K562 (cell line): ENCODE data around the gene SPATA31C1. TPM values are rescaled to one million over a fixed set of nuclear protein-coding genes. Genes with fewer than 3 reads are reported as not detected.

ENCODE experiments used
- CBX5 ChIP-seq: IDR thresholded peaks from 2 replicates; pipeline ENCODE4 v1.6.1; 2014; ENCODE audit warnings: low read depth, borderline replicate concordance
- CHCHD3 ChIP-seq: fragments of 250-450 bp; sonication (Bioruptor Pico); IDR thresholded peaks from 2 replicates; pipeline ENCODE4 v2.1.2; 2022; ENCODE audit warnings: mild to moderate bottlenecking
- CREB3L1 ChIP-seq: fragments of 450-650 bp; IDR thresholded peaks from 2 replicates; pipeline ENCODE4 v1.6.1; 2014; ENCODE audit warnings: low read depth, mild to moderate bottlenecking, moderate library complexity, borderline replicate concordance
- CXXC5 ChIP-seq: fragments of 250-450 bp; sonication (Bioruptor Pico); IDR thresholded peaks from 2 replicates; pipeline ENCODE4 v1.8.0; 2022; ENCODE audit warnings: inconsistent platforms, mild to moderate bottlenecking, moderate library complexity
- ETV5 ChIP-seq: sonication (generic); formaldehyde crosslinking; IDR thresholded peaks from 2 replicates; pipeline ENCODE4 v1.4.0; 2020; ENCODE audit warnings: low read depth, mild to moderate bottlenecking, missing genetic modification reagents
- MAFG ChIP-seq: fragments of 450-650 bp; conservative IDR thresholded peaks from 2 replicates; pipeline ENCODE4 v1.6.1; 2016; ENCODE audit warnings: missing genetic modification characterization, missing compliant biosample characterization
- MEF2A ChIP-seq: IDR thresholded peaks from 2 replicates; pipeline ENCODE4 v1.6.1; 2011; ENCODE audit warnings: low read depth, mild to moderate bottlenecking, low read length, moderate library complexity; ENCODE audit not compliant: control insufficient read depth
- MITF ChIP-seq: IDR thresholded peaks from 2 replicates; pipeline ENCODE4 v1.6.1; 2014; ENCODE audit warnings: antibody characterized with exemption
- MYBL2 ChIP-seq, 2 experiments: fragments of 450-650 bp in 1 of 2; sonication (generic) in 1 of 2; formaldehyde crosslinking in 1 of 2; IDR thresholded peaks; 2 replicates each; pipeline versions ENCODE4 v1.6.1 to v1.8.1; 2017 to 2022; ENCODE audit warnings: borderline replicate concordance in 1 of 2, inconsistent platforms in 1 of 2, low read depth in 1 of 2, mild to moderate bottlenecking in 1 of 2, missing genetic modification reagents in 1 of 2, moderate library complexity in 1 of 2
- MYC ChIP-seq, 2 experiments: fragments of 250-450 bp in 1 of 2; sonication (Bioruptor Pico) in 1 of 2; IDR thresholded peaks; 2 replicates each; pipeline versions ENCODE4 v1.5.1 to v1.6.1; 2012 to 2021; ENCODE audit warnings: low read depth in 2 of 2, borderline replicate concordance in 1 of 2, improper control_type of control experiment in 1 of 2, low read length in 1 of 2, mild to moderate bottlenecking in 1 of 2, moderate library complexity in 1 of 2
- NFIC ChIP-seq: fragments of 450-650 bp; IDR thresholded peaks from 2 replicates; pipeline ENCODE4 v1.6.1; 2017; ENCODE audit warnings: mild to moderate bottlenecking, inconsistent platforms
- ZBTB26 ChIP-seq: fragments of 450-650 bp; formaldehyde crosslinking; IDR thresholded peaks from 2 replicates; pipeline ENCODE4 v1.4.0; 2022; ENCODE audit warnings: missing genetic modification characterization
- ZNF146 ChIP-seq: IDR thresholded peaks from one replicate; pipeline ENCODE4 v1.6.1; 2018; ENCODE audit warnings: missing compliant biosample characterization; ENCODE audit not compliant: unreplicated experiment
- ZNF398 ChIP-seq: fragments of 250-450 bp; sonication (Bioruptor Pico); IDR thresholded peaks from 2 replicates; pipeline ENCODE4 v1.8.0; 2021; ENCODE audit warnings: moderate library complexity, mild to moderate bottlenecking, inconsistent platforms
- ZNF507 ChIP-seq: conservative IDR thresholded peaks from 2 replicates; pipeline ENCODE4 v1.6.1; 2017; ENCODE audit warnings: missing genetic modification characterization, missing compliant biosample characterization
- polyA plus RNA-seq, 8 experiments: library from polyadenylated mRNA; depleted of rRNA in 4 of 8; stranded (reverse) in 5 of 8; unstranded in 3 of 8; fragments of >200 nt; fragmentation: Nextera tagmentation in 2 of 8; fragmentation: Illumina TruSeq in 1 of 8; extraction: Ambion mirVana in 2 of 8; extraction: Trizol in 1 of 8; gene quantifications; 2 replicates each; pipeline versions ENCODE4 v1.2.1 to v1.2.3, GENCODE V29; 2011 to 2014; ENCODE audit warnings: inconsistent platforms in 1 of 8, missing spikeins in 1 of 8
- total RNA-seq, 7 experiments: library from RNA; depleted of rRNA in 6 of 7; stranded (reverse); fragments of >200 nt in 6 of 7; fragmentation: Illumina TruSeq in 2 of 7; extraction: Trizol in 2 of 7; gene quantifications; 2 replicates each; pipeline versions ENCODE4 v1.2.1 to v1.2.3, GENCODE V29; 2011 to 2021; ENCODE audit warnings: low replicate concordance in 1 of 7
- TF ChIP-seq, protein P1 (sequence below): fragments of 450-650 bp; formaldehyde crosslinking; IDR thresholded peaks from 2 replicates; pipeline ENCODE4 v1.4.0; 2020; ENCODE audit warnings: mild to moderate bottlenecking, moderate library complexity

The SPATA31C1 gene
- total and polyA plus RNA-seq, 9 of the 15 experiments (the other 6 are each of a cell fraction or from before 2014, with no cell fraction given), result 0.03 to 0.15 (median 0.05) TPM; not detected in 3

- TF ChIP-seq MYC (IDR thresholded peaks at IDR 0.05; ENCODE audit: low read depth, low read length) (0 out of 2 replicates have a peak, but pooled peaks have one; percentile 24), MYC (CRISPR knock-in tag; IDR thresholded peaks at IDR 0.05; ENCODE audit: borderline replicate concordance, low read depth) (no peak), MEF2A (no peak), MITF (no peak), ZNF398 (CRISPR knock-in tag) (no peak), NFIC (peak; percentile 89), ZNF146 (CRISPR knock-in tag) (no peak), CXXC5 (CRISPR knock-in tag) (no peak), ETV5 (no peak), CREB3L1 (no peak), CHCHD3 (CRISPR knock-in tag) (no peak), ZNF507 (no peak), CBX5 (no peak), MYBL2 (IDR thresholded peaks at IDR 0.05; ENCODE audit: low read depth) (no peak), MYBL2 (CRISPR knock-in tag; IDR thresholded peaks at IDR 0.05; ENCODE audit: borderline replicate concordance) (no peak), MAFG (tag) (peak; percentile 78), ZBTB26 (no peak)
- TF ChIP-seq, protein P1, sequence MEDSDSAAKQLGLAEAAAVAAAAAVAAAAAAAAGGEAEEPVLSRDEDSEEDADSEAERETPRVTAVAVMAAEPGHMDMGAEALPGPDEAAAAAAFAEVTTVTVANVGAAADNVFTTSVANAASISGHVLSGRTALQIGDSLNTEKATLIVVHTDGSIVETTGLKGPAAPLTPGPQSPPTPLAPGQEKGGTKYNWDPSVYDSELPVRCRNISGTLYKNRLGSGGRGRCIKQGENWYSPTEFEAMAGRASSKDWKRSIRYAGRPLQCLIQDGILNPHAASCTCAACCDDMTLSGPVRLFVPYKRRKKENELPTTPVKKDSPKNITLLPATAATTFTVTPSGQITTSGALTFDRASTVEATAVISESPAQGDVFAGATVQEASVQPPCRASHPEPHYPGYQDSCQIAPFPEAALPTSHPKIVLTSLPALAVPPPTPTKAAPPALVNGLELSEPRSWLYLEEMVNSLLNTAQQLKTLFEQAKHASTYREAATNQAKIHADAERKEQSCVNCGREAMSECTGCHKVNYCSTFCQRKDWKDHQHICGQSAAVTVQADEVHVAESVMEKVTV, result no peak
Measured at GRCh38 chr9:87909310-87910041, 8.3 kb upstream of the SPATA31C1 start (continued).
